Esophagus squamous epithelium (tissue), 5 donors: ENCODE data around the gene ABCC1. TPM values are rescaled to one million over a fixed set of nuclear protein-coding genes. Genes with fewer than 3 reads are reported as not detected.

ENCODE experiments used
- DNase-seq: peaks from one replicate; lab custom pipeline; 2025; lab: John Stamatoyannopoulos, UW
- H3K27ac ChIP-seq, 4 donors: fragments of 200-600 bp; sonication (generic); one replicate each; pipeline ENCODE4 v1.5.1; 2016 to 2019; ENCODE audit warnings: mild to moderate bottlenecking in 1 of 4
- H3K27me3 ChIP-seq, 4 donors: fragments of 200-600 bp; sonication (generic); 1 replicate in 3 of 4; 2 replicates in 1 of 4; pipeline versions ENCODE4 v1.5.1 to v1.6.0; 2017 to 2021; ENCODE audit warnings: antibody characterized with exemption in 1 of 4
- H3K36me3 ChIP-seq, 3 donors: fragments of 200-600 bp; sonication (generic); one replicate each; pipeline ENCODE4 v1.5.1; 2016 to 2019
- H3K4me1 ChIP-seq, 3 donors: fragments of 200-600 bp; sonication (generic); one replicate each; pipeline ENCODE4 v1.5.1; 2017 to 2019
- H3K4me3 ChIP-seq, 4 donors: fragments of 200-600 bp; sonication (generic); 1 replicate in 3 of 4; 2 replicates in 1 of 4; pipeline ENCODE4 v1.5.1; 2016 to 2019; ENCODE audit warnings: mild to moderate bottlenecking in 2 of 4, moderate library complexity in 1 of 4
- H3K9me3 ChIP-seq, 3 donors: fragments of 200-600 bp; sonication (generic); one replicate each; pipeline ENCODE4 v1.5.1; 2016 to 2019
- CTCF ChIP-seq, 6 experiments: fragments of 450-650 bp in 4 of 6; fragments of 200-600 bp in 2 of 6; sonication (generic) in 2 of 6; IDR thresholded peaks; one replicate each; pipeline ENCODE4 v1.5.1; 2016 to 2019; ENCODE audit warnings: antibody characterized with exemption in 6 of 6, mild to moderate bottlenecking in 4 of 6, moderate library complexity in 4 of 6
- POLR2A ChIP-seq, 4 donors: fragments of 450-650 bp; IDR thresholded peaks; one replicate each; pipeline ENCODE4 v1.6.1; 2017; ENCODE audit warnings: antibody characterized with exemption in 4 of 4, mild to moderate bottlenecking in 4 of 4, moderate library complexity in 3 of 4
- WGBS, 2 donors: methylation state at CpG; one replicate each; pipeline ENCODE4 v1.1.5; 2018; 5-methylcytosine and 5-hydroxymethylcytosine counted together
- intact Hi-C: fragments of 100-400 bp; cut with DNase I; formaldehyde crosslinking; loops from one replicate; pipeline ENCODE4 v1.15.0; 2022
- total RNA-seq, 4 donors: library from RNA; depleted of rRNA; stranded (reverse); fragments of >200 nt; gene quantifications; one replicate each; pipeline ENCODE4 v1.1.0, GENCODE V29; 2016
- donor health status: DM: yes; HTN: yes; CAD: no.

Gene ABCC1
- total RNA-seq, 4 donors from 2014 or later, result 22.9 to 56.7 (median 46.9) TPM

- Histone ChIP-seq H3K9me3 (no peaks in the 10 kb centered on the region), H3K4me3 (no peak overlapping the region), H3K4me1 (peaks cover 6 to 25% (median 10%) of the 10 kb centered on the region in 3 donors), H3K36me3 (no peaks in the 10 kb centered on the region), H3K27me3 (peaks cover 0 to 12% (median 0%) of the 10 kb centered on the region in 4 donors), H3K27ac (no peak overlapping the region)
- no peak for DNase-seq
- TF ChIP-seq POLR2A (IDR thresholded peaks at IDR 0.05) (no peak), CTCF (IDR thresholded peaks at IDR 0.05) (no peak)
- intact Hi-C loops, result loop anchor here (10.0 kb wide), 1 partner anchor 58 kb away; the partner anchor contains the start of gene CEP20
- WGBS, 2 donors, result 76 to 79% methylated on average over 6 of the region's 6 CpGs
Observed at GRCh38 chr16:15942931-15943690, 6.3 kb upstream of the ABCC1 start.

- Histone ChIP-seq H3K36me3 (no peaks in the 10 kb centered on the region), H3K9me3 (no peaks in the 10 kb centered on the region), H3K27me3 (peaks cover 0 to 12% (median 0%) of the 10 kb centered on the region in 4 donors), H3K4me3 (no peak overlapping the region), H3K4me1 (peaks cover 6 to 50% (median 18%) of the 10 kb centered on the region in 3 donors), H3K27ac (peak overlapping the region; percentile 53 to 77 (median 71))
- intact Hi-C loops, result loop anchor here (10.0 kb wide), 1 partner anchor 62 kb away; the partner anchor contains the start of gene CEP20
- 29 to 33% methylated on average over 9 to 10 of the region's 10 CpGs for WGBS, 2 donors
- TF ChIP-seq POLR2A (IDR thresholded peaks at IDR 0.05) (no peak), CTCF (IDR thresholded peaks at IDR 0.05) (peak in 3 of 6 experiments; percentile 30 to 61 (median 35))
- no peak for DNase-seq
Observed at GRCh38 chr16:15946257-15947044, 3.0 kb upstream of the ABCC1 start.

- no peak for DNase-seq
- H3K9me3 ChIP-seq, result no peaks in the 10 kb centered on the region
- intact Hi-C loops, result loop anchor here (10.0 kb wide), 1 partner anchor 63 kb away; the partner anchor contains the start of gene CEP20
- H3K4me1 ChIP-seq, result peaks cover 13 to 66% (median 32%) of the 10 kb centered on the region in 3 donors
- TF ChIP-seq CTCF (IDR thresholded peaks at IDR 0.05), result no peak
- no peak for TF ChIP-seq POLR2A (IDR thresholded peaks at IDR 0.05)
- no peak overlapping the region for H3K4me3 ChIP-seq
- H3K27me3 ChIP-seq, result peaks cover 0 to 12% (median 0%) of the 10 kb centered on the region in 4 donors
- WGBS, 2 donors, result 40 to 63% methylated on average over 4 of the region's 4 CpGs
- H3K27ac ChIP-seq, result peak overlapping the region in 1 of 4 donors; percentile 3
- H3K36me3 ChIP-seq, result no peaks in the 10 kb centered on the region
Observed at GRCh38 chr16:15947983-15948509, 1.4 kb upstream of the ABCC1 start.

- H3K9me3 ChIP-seq, result no peaks in the 10 kb centered on the region
- H3K36me3 ChIP-seq, result no peaks in the 10 kb centered on the region
- WGBS, 2 donors, result 53 to 70% methylated on average over 16 of the region's 18 CpGs
- peaks cover 0 to 7% (median 0%) of the 10 kb centered on the region in 4 donors for H3K27me3 ChIP-seq
- no peak for DNase-seq
- TF ChIP-seq CTCF (IDR thresholded peaks at IDR 0.05) (no peak), POLR2A (IDR thresholded peaks at IDR 0.05) (no peak)
- peaks cover 17 to 72% (median 36%) of the 10 kb centered on the region in 3 donors for H3K4me1 ChIP-seq
- intact Hi-C loops, result loop anchor here (10.0 kb wide), 1 partner anchor 64 kb away; the partner anchor contains the start of gene CEP20
- H3K27ac ChIP-seq, result peak overlapping the region; percentile 92 to 96 (median 96)
- peak overlapping the region; percentile 86 to 95 (median 94) for H3K4me3 ChIP-seq
Observed at GRCh38 chr16:15948532-15949209, 745 bp upstream of the ABCC1 start.
